OCI-LY3 (cell line): ENCODE measurements around the gene MBIP.

Experiments
- H2AFZ ChIP-seq: fragments of 200-600, 300-600 bp; shearing (Covaris generic); 2 replicates; pipeline ENCODE4 v1.6.0; 2014; ENCODE audit warnings: antibody characterized with exemption, low read depth, low read length
- H3K27ac ChIP-seq: fragments of 200-600, 300-600 bp; sonication (generic); 2 replicates; pipeline ENCODE4 v1.5.1; 2014; ENCODE audit warnings: mild to moderate bottlenecking, low read length, moderate library complexity, mixed read lengths
- H3K27me3 ChIP-seq: fragments of 200-600, 300-600 bp; sonication (generic); 2 replicates; pipeline ENCODE4 v1.6.1; 2014; ENCODE audit warnings: low read depth, low read length, mixed read lengths
- H3K36me3 ChIP-seq: fragments of 200-600, 300-600 bp; sonication (generic); replicated peaks from 2 replicates; pipeline ENCODE3; 2014; ENCODE audit warnings: low read depth, low read length, mixed read lengths
- H3K4me1 ChIP-seq: fragments of 300-600, 200-600 bp; sonication (generic); 2 replicates; pipeline ENCODE4 v1.6.1; 2014; ENCODE audit warnings: low read length, mixed read lengths
- H3K4me2 ChIP-seq: fragments of 200-600, 300-600 bp; sonication (generic); 2 replicates; pipeline ENCODE4 v1.6.1; 2014; ENCODE audit warnings: low read length, mixed read lengths
- H3K4me3 ChIP-seq: fragments of 300-600, 200-600 bp; sonication (generic); 2 replicates; pipeline ENCODE4 v1.5.1; 2014; ENCODE audit warnings: antibody characterized with exemption, mild to moderate bottlenecking, low read length, moderate library complexity
- H3K79me2 ChIP-seq: fragments of 300-600, 200-600 bp; shearing (Covaris generic); 2 replicates; pipeline ENCODE4 v1.6.1; 2014; ENCODE audit warnings: mild to moderate bottlenecking, low read length, mixed read lengths
- H3K9ac ChIP-seq: fragments of 300-600, 200-600 bp; shearing (Covaris generic); 2 replicates; pipeline ENCODE4 v1.6.0; 2014; ENCODE audit warnings: mild to moderate bottlenecking, low read length, moderate library complexity
- H3K9me3 ChIP-seq: fragments of 200-600, 300-600 bp; shearing (Covaris generic); 2 replicates; pipeline ENCODE4 v1.6.1; 2014; ENCODE audit warnings: low read length, mixed read lengths; ENCODE audit not compliant: insufficient read depth
- H4K20me1 ChIP-seq: fragments of 200-600, 300-600 bp; sonication (generic); 2 replicates; pipeline ENCODE4 v1.6.1; 2016; ENCODE audit warnings: low read length, mixed read lengths; ENCODE audit not compliant: insufficient read depth
- EZH2phosphoT487 ChIP-seq: fragments of 200-600 bp; shearing (Covaris generic); IDR thresholded peaks from 2 replicates; pipeline ENCODE4 v1.6.1; 2018; ENCODE audit warnings: antibody characterized with exemption, mixed run types, low read depth
- TF ChIP-seq, protein P1 (sequence below): fragments of 200-600, 300-600 bp; sonication (generic); IDR thresholded peaks from 2 replicates; pipeline ENCODE4 v1.5.1; 2014; ENCODE audit warnings: antibody characterized with exemption, low read length, low read depth

MBIP gene

GRCh38 chr14:36254020-36254624 is 66.3 kb downstream of the MBIP start:
- TF ChIP-seq EZH2phosphoT487, result no peak
- TF ChIP-seq, protein P1, sequence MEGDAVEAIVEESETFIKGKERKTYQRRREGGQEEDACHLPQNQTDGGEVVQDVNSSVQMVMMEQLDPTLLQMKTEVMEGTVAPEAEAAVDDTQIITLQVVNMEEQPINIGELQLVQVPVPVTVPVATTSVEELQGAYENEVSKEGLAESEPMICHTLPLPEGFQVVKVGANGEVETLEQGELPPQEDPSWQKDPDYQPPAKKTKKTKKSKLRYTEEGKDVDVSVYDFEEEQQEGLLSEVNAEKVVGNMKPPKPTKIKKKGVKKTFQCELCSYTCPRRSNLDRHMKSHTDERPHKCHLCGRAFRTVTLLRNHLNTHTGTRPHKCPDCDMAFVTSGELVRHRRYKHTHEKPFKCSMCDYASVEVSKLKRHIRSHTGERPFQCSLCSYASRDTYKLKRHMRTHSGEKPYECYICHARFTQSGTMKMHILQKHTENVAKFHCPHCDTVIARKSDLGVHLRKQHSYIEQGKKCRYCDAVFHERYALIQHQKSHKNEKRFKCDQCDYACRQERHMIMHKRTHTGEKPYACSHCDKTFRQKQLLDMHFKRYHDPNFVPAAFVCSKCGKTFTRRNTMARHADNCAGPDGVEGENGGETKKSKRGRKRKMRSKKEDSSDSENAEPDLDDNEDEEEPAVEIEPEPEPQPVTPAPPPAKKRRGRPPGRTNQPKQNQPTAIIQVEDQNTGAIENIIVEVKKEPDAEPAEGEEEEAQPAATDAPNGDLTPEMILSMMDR, result no peak
- no peaks in the 10 kb centered on the region for H4K20me1 ChIP-seq
- H3K9ac ChIP-seq, result no peak overlapping the region
- H3K9me3 ChIP-seq, result no peaks in the 10 kb centered on the region
- no peaks in the 10 kb centered on the region for H3K27me3 ChIP-seq
- H3K4me1 ChIP-seq, result no peaks in the 10 kb centered on the region
- H3K79me2 ChIP-seq, result no peaks in the 10 kb centered on the region
- no peak overlapping the region for H3K4me3 ChIP-seq
- H3K36me3 ChIP-seq, result no peaks in the 10 kb centered on the region
- H3K4me2 ChIP-seq, result no peak overlapping the region
- no peak overlapping the region for H3K27ac ChIP-seq
- H2AFZ ChIP-seq, result no peak overlapping the region
